Fibroblast of mammary gland (primary cell): ENCODE results near the gene MRPS26.

Experiments
- DNase-seq: peaks from one replicate; pipeline ENCODE4 v3.0.0-alpha.2; 2010; ENCODE audit warnings: low read depth
- H3K4me3 ChIP-seq: 2 replicates; pipeline ENCODE4 v1.5.1; 2011; ENCODE audit warnings: low read depth, mild to moderate bottlenecking, low read length, moderate library complexity; ENCODE audit not compliant: control insufficient read depth
- TF ChIP-seq, protein P1 (sequence below): conservative IDR thresholded peaks from 2 replicates; pipeline ENCODE4 v1.5.1; 2011; ENCODE audit warnings: low read depth, low read length, inconsistent platforms; ENCODE audit not compliant: control insufficient read depth, insufficient read depth

The MRPS26 gene

GRCh38 chr20:3094848-3095629 lies 49.2 kb downstream of the MRPS26 start:
- DNase-seq, result no peak
- TF ChIP-seq, protein P1, sequence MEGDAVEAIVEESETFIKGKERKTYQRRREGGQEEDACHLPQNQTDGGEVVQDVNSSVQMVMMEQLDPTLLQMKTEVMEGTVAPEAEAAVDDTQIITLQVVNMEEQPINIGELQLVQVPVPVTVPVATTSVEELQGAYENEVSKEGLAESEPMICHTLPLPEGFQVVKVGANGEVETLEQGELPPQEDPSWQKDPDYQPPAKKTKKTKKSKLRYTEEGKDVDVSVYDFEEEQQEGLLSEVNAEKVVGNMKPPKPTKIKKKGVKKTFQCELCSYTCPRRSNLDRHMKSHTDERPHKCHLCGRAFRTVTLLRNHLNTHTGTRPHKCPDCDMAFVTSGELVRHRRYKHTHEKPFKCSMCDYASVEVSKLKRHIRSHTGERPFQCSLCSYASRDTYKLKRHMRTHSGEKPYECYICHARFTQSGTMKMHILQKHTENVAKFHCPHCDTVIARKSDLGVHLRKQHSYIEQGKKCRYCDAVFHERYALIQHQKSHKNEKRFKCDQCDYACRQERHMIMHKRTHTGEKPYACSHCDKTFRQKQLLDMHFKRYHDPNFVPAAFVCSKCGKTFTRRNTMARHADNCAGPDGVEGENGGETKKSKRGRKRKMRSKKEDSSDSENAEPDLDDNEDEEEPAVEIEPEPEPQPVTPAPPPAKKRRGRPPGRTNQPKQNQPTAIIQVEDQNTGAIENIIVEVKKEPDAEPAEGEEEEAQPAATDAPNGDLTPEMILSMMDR, result no peak
- no peak overlapping the region for H3K4me3 ChIP-seq
